ENCODE measurements around the gene CDC6.

Gene CDC6

GRCh38 chr17:40323391-40324381 lies 36.0 kb downstream of the CDC6 start:
- DNase-seq (ENCODE audit: low spot score), result peak; percentile 77

GRCh38 chr17:40325156-40326013 lies 37.7 kb downstream of the CDC6 start:
- no peak for DNase-seq (ENCODE audit: low spot score)

- no peak for DNase-seq (ENCODE audit: low spot score)
Measured at GRCh38 chr17:40326014-40326831, 38.5 kb downstream of the CDC6 start.

- DNase-seq (ENCODE audit: low spot score), result no peak
Measured at GRCh38 chr17:40326832-40327199, 39.1 kb downstream of the CDC6 start.

- DNase-seq (ENCODE audit: low spot score), result no peak
Measured at GRCh38 chr17:40327244-40327729, 39.6 kb downstream of the CDC6 start.

DNA sequence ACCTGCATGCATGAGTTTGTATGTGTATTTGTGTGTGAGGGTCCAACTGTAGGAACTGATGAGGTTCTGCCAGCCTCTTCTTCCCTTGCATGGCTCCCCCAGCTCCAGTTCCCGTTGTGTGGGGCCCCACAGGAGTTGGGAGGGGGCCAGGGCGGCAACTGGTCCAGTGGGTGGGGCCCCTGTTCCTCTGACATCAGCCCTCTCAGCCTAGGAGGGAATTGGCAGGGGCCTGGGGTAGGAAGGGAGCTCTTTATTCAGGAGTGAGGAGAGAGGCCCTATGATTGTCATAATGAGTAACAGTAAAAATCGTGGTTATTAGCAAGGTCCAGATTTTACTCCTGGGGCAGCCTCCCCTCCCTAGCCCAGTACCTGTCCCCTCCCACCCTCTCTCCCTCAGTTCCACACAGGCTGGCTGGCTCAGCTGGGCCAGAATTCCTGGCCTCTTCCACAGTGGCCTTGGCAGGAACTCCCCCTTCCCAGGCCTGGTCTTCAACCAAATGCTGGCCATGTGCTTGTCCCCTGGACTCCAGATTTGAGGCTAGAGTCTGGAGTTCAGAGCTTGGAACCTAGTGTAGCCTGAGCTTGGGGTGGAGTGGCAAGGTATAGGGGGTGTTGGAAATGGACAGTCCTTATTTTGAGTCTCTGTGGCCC lies 40.2 kb downstream of the CDC6 start:
- DNase-seq (ENCODE audit: low spot score), result peak; percentile 60

GRCh38 chr17:40328386-40328766 lies 40.7 kb downstream of the CDC6 start:
- DNase-seq (ENCODE audit: low spot score), result no peak

GRCh38 chr17:40329839-40330794 lies 42.4 kb downstream of the CDC6 start:
- no peak for DNase-seq (ENCODE audit: low spot score)

DNA sequence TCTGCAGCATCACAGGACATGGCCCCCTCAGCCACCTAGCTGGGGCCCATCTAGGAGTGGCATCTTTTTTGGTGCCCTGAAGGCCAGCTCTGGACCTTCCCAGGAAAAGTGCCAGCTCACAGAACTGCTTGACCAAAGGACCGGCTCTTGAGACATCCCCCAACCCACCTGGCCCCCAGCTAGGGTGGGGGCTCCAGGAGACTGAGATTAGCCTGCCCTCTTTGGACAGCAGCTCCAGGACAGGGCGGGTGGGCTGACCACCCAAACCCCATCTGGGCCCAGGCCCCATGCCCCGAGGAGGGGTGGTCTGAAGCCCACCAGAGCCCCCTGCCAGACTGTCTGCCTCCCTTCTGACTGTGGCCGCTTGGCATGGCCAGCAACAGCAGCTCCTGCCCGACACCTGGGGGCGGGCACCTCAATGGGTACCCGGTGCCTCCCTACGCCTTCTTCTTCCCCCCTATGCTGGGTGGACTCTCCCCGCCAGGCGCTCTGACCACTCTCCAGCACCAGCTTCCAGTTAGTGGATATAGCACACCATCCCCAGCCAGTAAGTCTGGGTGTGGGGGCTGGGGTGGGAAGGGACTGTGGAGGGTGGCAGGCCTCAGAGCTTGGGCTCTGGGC lies 43.3 kb downstream of the CDC6 start:
- no peak for DNase-seq (ENCODE audit: low spot score)

GRCh38 chr17:40331743-40332641 lies 44.3 kb downstream of the CDC6 start:
- peak; percentile 80 for DNase-seq (ENCODE audit: low spot score)

DNA sequence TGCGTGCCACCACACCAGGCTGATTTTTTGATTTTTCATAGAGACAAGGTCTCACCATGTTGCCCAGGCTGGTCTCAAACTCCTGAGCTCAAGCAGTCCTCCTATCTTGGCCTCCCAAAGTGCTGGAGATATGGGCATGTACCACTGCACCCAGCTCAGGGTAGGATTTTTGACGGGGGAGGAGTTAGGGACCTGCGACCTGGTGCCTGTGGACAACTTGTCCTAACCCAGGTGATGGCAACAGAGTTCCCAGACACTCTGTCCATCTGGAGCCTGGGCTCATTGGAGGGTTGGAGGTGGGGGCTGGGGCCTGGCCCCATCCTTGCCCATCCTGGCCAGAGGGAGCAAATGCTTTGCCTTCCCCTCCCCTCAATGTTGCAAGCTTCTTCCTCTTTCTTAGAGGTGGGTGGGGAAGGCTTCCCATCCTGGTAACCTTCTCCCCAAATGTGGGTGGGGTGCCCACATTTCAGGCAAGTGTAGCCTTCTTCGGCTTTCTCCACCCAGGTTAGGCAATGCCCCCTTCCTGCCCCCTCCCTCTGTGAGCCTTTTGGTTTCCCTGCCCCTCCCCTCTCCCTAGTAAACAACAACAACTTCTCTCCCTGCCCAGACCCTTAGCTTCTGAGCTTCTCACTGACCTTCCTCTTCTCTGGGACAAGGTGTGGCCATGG lies 46.2 kb downstream of the CDC6 start:
- DNase-seq (ENCODE audit: low spot score), result no peak

- no peak for DNase-seq (ENCODE audit: low spot score)
Measured at GRCh38 chr17:40335620-40336019, 47.9 kb downstream of the CDC6 start.

DNA sequence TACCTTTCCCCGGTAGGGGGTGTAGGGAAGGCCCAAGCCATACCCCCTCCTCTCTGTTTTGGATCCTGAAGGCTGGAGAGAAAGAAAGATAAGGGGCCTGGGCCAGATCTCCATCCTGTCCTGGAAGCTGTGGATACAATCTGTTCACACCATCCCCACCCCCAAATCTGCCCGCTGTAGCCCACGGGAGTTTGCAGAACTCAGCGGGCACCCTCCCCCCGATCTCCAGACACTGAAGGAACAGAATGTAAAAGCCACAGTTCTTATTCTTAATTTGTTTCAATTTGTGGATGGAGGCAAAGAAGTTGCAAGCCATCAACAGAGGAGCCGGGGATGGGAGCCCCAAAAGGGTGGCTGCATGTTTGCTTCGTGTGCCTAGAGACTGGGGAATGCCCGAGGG lies 49.7 kb downstream of the CDC6 start:
- DNase-seq (ENCODE audit: low spot score), result no peak

DNA sequence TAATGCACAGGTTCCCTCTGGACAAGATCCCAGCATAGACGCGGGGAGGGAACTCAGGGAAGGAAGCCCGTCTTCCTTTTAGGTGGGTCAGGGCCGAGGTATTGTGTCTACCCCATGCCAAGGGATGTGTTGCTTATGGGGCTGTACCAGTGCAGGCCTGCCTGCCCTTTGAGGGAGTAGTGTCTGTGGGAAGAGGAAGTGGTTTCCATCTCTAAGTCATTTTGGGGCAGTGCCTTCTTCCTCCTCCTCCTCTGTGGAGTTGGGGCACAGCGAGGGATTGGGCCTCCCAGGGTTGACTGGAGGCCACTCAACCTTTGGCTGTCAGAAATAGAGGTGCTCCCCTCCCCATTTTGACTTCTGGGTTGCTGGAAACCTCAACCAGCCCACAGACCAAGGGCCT lies 50.4 kb downstream of the CDC6 start:
- DNase-seq (ENCODE audit: low spot score), result no peak

- no peak for DNase-seq (ENCODE audit: low spot score)
Measured at GRCh38 chr17:40338941-40339649, 51.4 kb downstream of the CDC6 start.

- DNase-seq (ENCODE audit: low spot score), result no peak
Measured at GRCh38 chr17:40340327-40340726, 52.6 kb downstream of the CDC6 start.

Data from AG20443 (cell line).